Measurements from ENCODE around the gene IGFBP1. TPM values are rescaled to one million over a fixed set of nuclear protein-coding genes. Genes with fewer than 3 reads are reported as not detected.

Gene IGFBP1
- total RNA-seq, 1 donor from 2014 or later, result 3.0 TPM

- DNase-seq (ENCODE audit: low spot score), result no peak
- Mint-ChIP-seq H3K27me3 (ENCODE audit: unreplicated experiment) (peaks cover 5% of the 10 kb centered on the region), H3K36me3 (ENCODE audit: low read depth, unreplicated experiment) (peaks cover 3% of the 10 kb centered on the region), H3K9me3 (ENCODE audit: unreplicated experiment) (no peaks in the 10 kb centered on the region), H3K4me1 (ENCODE audit: unreplicated experiment) (no peaks in the 10 kb centered on the region), H3K27ac (ENCODE audit: unreplicated experiment) (no peak overlapping the region), H3K4me3 (ENCODE audit: unreplicated experiment) (no peak overlapping the region)
- TF ChIP-seq CTCF (IDR thresholded peaks at IDR 0.05; ENCODE audit: unreplicated experiment), result no peak
These were observed 52.7 kb downstream of the IGFBP1 start for GRCh38 chr7:45940939-45941338.

Other genes starting within 250 kb of the IGFBP1 start
- gene CCDC201, start 15.4 kb upstream of the IGFBP1 start, total RNA-seq (ENCODE audit: unreplicated experiment), result not detected
- 125 TPM for gene IGFBP3, start 32.8 kb downstream of the IGFBP1 start, total RNA-seq (ENCODE audit: unreplicated experiment)

Measured in endothelial cell (in vitro differentiated cells).